B cell (primary cell): ENCODE measurements around the gene AMPH. TPM values are rescaled to one million over a fixed set of nuclear protein-coding genes. Genes with fewer than 3 reads are reported as not detected.

Experiments used
- ATAC-seq: fragments of 200-7000 bp; cut with Tn5 transposase; one replicate; pipeline ENCODE4 v1.10.0; 2021; ENCODE audit warnings: low read depth, mild to moderate bottlenecking, moderate number of reproducible peaks, moderate library complexity
- CTCF ChIA-PET: fragments of 350-600 bp; sonication (Branson Sonifier 250); formaldehyde crosslinking; loops from one replicate; lab custom pipeline; 2021; ENCODE audit warnings: antibody characterized with exemption, inconsistent platforms; lab: Charles Lee
- POLR2A ChIA-PET: fragments of 350-600 bp; sonication (Branson Sonifier 250); formaldehyde crosslinking; loops from one replicate; lab custom pipeline; 2021; ENCODE audit warnings: antibody characterized with exemption; lab: Charles Lee
- DNase-seq: peaks from one replicate; pipeline ENCODE4 v3.0.0; 2013
- H2AFZ ChIP-seq: 2 replicates; pipeline ENCODE4 v1.6.1; 2012; ENCODE audit warnings: mild to moderate bottlenecking, low read depth, low read length; ENCODE audit not compliant: insufficient read depth, poor library complexity, severe bottlenecking
- H3K27ac ChIP-seq, 2 donors: 1 replicate in 1 of 2; 2 replicates in 1 of 2; pipeline ENCODE4 v1.5.1; 2012 to 2013; ENCODE audit warnings: low read length in 2 of 2, mild to moderate bottlenecking in 2 of 2, moderate library complexity in 1 of 2
- H3K27me3 ChIP-seq, 4 experiments: fragments of 200-600 bp in 1 of 4; sonication (generic) in 1 of 4; replicated peaks in 1 of 4; 1 replicate in 2 of 4; 2 replicates in 2 of 4; pipeline versions ENCODE4 v1.6.1 to v1.7.0; 2013 to 2016; ENCODE audit warnings: low read length in 3 of 4, mild to moderate bottlenecking in 2 of 4, mixed read lengths in 1 of 4, moderate library complexity in 1 of 4; ENCODE audit not compliant: insufficient read depth in 4 of 4, control insufficient read depth in 3 of 4; ENCODE audit errors: control extremely low read depth in 1 of 4
- H3K36me3 ChIP-seq, 2 experiments: replicated peaks in 1 of 2; 1 replicate in 1 of 2; 2 replicates in 1 of 2; pipeline versions ENCODE4 v1.6.1 to v1.7.1; 2013; ENCODE audit warnings: low read length in 1 of 2; ENCODE audit not compliant: insufficient read depth in 2 of 2, control insufficient read depth in 1 of 2; ENCODE audit errors: control extremely low read depth in 1 of 2, extremely low read depth in 1 of 2
- H3K4me1 ChIP-seq, 2 donors: fragments of 200-600 bp in 1 of 2; sonication (generic) in 1 of 2; 1 replicate in 1 of 2; 2 replicates in 1 of 2; pipeline versions ENCODE4 v1.5.1 to v1.6.1; 2013 to 2017; ENCODE audit warnings: low read length in 2 of 2; ENCODE audit not compliant: control insufficient read depth in 2 of 2, insufficient read depth in 2 of 2
- H3K4me2 ChIP-seq: replicated peaks from 2 replicates; pipeline ENCODE3; 2012; ENCODE audit warnings: mild to moderate bottlenecking, low read depth, low read length; ENCODE audit not compliant: poor library complexity, severe bottlenecking
- H3K4me3 ChIP-seq, 5 experiments: fragments of 200-600 bp in 1 of 5; sonication (generic) in 1 of 5; 1 replicate in 3 of 5; 2 replicates in 2 of 5; pipeline versions ENCODE4 v1.5.1 to v1.7.0; 2011 to 2016; ENCODE audit warnings: low read length in 4 of 5, mild to moderate bottlenecking in 4 of 5, low read depth in 2 of 5, control low read depth in 1 of 5, moderate library complexity in 1 of 5; ENCODE audit not compliant: insufficient read depth in 1 of 5; ENCODE audit errors: control extremely low read depth in 1 of 5, extremely low read depth in 1 of 5
- H3K79me2 ChIP-seq: fragments of 200-600 bp; sonication (generic); one replicate; pipeline ENCODE4 v1.6.0; 2016; ENCODE audit warnings: low read length; ENCODE audit not compliant: control insufficient read depth, insufficient read depth
- H3K9ac ChIP-seq: fragments of 200-600 bp; sonication (generic); 2 replicates; pipeline ENCODE4 v1.6.1; 2017; ENCODE audit warnings: mild to moderate bottlenecking, low read length, moderate library complexity
- H3K9me3 ChIP-seq, 3 donors: one replicate each; pipeline versions ENCODE4 v1.6.1 to v1.7.1; 2013; ENCODE audit warnings: low read length in 2 of 3; ENCODE audit not compliant: control insufficient read depth in 2 of 3, insufficient read depth in 1 of 3; ENCODE audit errors: control extremely low read depth in 1 of 3
- H4K20me1 ChIP-seq: 2 replicates; pipeline ENCODE4 v1.6.0; 2012; ENCODE audit warnings: mild to moderate bottlenecking, low read length; ENCODE audit not compliant: insufficient read depth, control insufficient read depth, poor library complexity, severe bottlenecking
- H3K27ac Mint-ChIP-seq: one replicate; pipeline ENCODE4 v1.8.0; 2021; ENCODE audit warnings: mixed read lengths
- H3K27me3 Mint-ChIP-seq: one replicate; pipeline ENCODE4 v1.8.0; 2021; ENCODE audit warnings: mixed read lengths
- H3K4me1 Mint-ChIP-seq: one replicate; pipeline ENCODE4 v1.8.0; 2021; ENCODE audit warnings: mixed read lengths
- H3K4me3 Mint-ChIP-seq: one replicate; pipeline ENCODE4 v1.8.0; 2021; ENCODE audit warnings: mixed read lengths
- H3K9me3 Mint-ChIP-seq: one replicate; pipeline ENCODE4 v1.8.0; 2022; ENCODE audit warnings: mixed read lengths; ENCODE audit not compliant: insufficient read depth
- EZH2 ChIP-seq: IDR thresholded peaks from 2 replicates; pipeline ENCODE4 v1.6.1; 2012; ENCODE audit warnings: borderline replicate concordance, low read depth, mild to moderate bottlenecking, moderate library complexity, low read length; ENCODE audit not compliant: insufficient read depth, poor library complexity, severe bottlenecking
- WGBS: methylation state at CpG from one replicate; pipeline ENCODE4 v1.1.5; 2013; ENCODE audit warnings: missing lambda C conversion rate; ENCODE audit not compliant: insufficient coverage; 5-methylcytosine and 5-hydroxymethylcytosine counted together
- intact Hi-C: fragments of 100-400 bp; cut with micrococcal nuclease; formaldehyde crosslinking; loops from one replicate; pipeline ENCODE4 v1.10.0; 2022
- polyA plus RNA-seq: library from polyadenylated mRNA; depleted of rRNA; stranded (reverse); fragments of >200 nt; gene quantifications from 2 replicates; pipeline ENCODE4 v1.2.3, GENCODE V29; 2012
- total RNA-seq, 2 donors: library from RNA; stranded (reverse); fragments of 120-200 nt in 1 of 2; gene quantifications; 1 replicate in 1 of 2; 2 replicates in 1 of 2; pipeline versions ENCODE4 v1.2.3 to v1.2.4, GENCODE V29; 2013 to 2022
- TF ChIP-seq, protein P1 (sequence below): fragments of 200-600 bp; IDR thresholded peaks from one replicate; pipeline ENCODE4 v1.8.0; 2022; ENCODE audit warnings: antibody characterized with exemption, mild to moderate bottlenecking

Gene AMPH
- total and polyA plus RNA-seq, 2 donors (not counting 1 experiment from before 2014, with no cell fraction given), result not detected

DNA sequence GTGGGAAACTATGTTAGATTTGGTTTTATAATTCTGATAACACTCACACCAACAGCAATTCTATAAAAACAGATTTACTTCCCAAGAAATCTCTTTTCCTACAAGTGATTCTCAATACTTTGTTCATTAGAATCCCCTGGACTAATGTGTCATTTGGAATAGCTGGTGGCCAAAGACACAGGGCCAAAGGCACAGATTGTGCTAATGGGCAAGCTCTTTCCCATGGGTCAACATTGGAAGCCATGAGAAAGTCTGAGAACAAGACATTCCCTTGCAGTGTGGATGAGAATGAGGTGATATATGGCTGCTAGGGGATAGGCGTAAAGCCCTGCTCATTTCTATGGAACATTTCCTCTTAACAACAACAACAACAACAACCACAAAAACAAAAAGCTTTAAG, 153.8 kb downstream of the AMPH start:
- no peak for TF ChIP-seq EZH2
- TF ChIP-seq, protein P1, sequence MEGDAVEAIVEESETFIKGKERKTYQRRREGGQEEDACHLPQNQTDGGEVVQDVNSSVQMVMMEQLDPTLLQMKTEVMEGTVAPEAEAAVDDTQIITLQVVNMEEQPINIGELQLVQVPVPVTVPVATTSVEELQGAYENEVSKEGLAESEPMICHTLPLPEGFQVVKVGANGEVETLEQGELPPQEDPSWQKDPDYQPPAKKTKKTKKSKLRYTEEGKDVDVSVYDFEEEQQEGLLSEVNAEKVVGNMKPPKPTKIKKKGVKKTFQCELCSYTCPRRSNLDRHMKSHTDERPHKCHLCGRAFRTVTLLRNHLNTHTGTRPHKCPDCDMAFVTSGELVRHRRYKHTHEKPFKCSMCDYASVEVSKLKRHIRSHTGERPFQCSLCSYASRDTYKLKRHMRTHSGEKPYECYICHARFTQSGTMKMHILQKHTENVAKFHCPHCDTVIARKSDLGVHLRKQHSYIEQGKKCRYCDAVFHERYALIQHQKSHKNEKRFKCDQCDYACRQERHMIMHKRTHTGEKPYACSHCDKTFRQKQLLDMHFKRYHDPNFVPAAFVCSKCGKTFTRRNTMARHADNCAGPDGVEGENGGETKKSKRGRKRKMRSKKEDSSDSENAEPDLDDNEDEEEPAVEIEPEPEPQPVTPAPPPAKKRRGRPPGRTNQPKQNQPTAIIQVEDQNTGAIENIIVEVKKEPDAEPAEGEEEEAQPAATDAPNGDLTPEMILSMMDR, result no peak
- Histone ChIP-seq H3K4me3 (no peak overlapping the region), H2AFZ (no peak overlapping the region), H3K79me2 (no peaks in the 10 kb centered on the region), H3K9me3 (peaks cover 0 to 5% (median 0%) of the 10 kb centered on the region in 3 donors), H3K4me2 (no peak overlapping the region), H3K9ac (no peak overlapping the region), H3K36me3 (no peaks in the 10 kb centered on the region), H3K4me1 (no peaks in the 10 kb centered on the region), H3K27ac (no peak overlapping the region), H3K27me3 (no peaks in the 10 kb centered on the region), H4K20me1 (no peaks in the 10 kb centered on the region)
- DNase-seq, result no peak
- no peak for ATAC-seq
- ChIA-PET POLR2A (no interaction called here), CTCF (no interaction called here)
- Mint-ChIP-seq H3K4me1 (no peaks in the 10 kb centered on the region), H3K4me3 (no peak overlapping the region), H3K27me3 (peaks cover 18% of the 10 kb centered on the region), H3K27ac (no peak overlapping the region), H3K9me3 (no peaks in the 10 kb centered on the region)
- intact Hi-C loops, result no loop called here
- no CpG with 5 or more reads among the region's 1 CpG for WGBS

DNA sequence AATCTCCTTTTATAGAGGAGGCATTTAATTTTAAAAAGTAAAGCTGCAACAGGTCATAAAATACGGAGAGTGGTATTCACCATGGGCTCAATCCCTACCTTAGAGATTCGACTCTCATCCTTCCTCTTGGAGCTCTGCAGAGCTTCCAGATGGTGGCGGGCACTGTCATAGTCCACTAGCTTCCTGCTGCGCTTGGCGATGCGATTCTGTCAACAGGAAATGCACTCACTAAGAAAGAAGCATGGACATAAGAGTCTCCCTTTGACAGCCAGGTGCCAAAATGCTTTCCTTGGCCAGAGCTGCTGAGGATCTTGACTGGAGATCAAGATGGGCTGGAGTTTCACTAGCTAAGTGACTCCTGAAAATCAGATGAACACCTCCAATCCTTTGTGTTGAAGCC, 154.4 kb downstream of the AMPH start:
- POLR2A ChIA-PET, result no interaction called here
- 65% methylated on average over 2 of the region's 6 CpGs for WGBS
- no peaks in the 10 kb centered on the region for H3K4me1 Mint-ChIP-seq

More for the DNA sequence above, 154.4 kb downstream of the AMPH start:
- H3K27ac ChIP-seq, result no peak overlapping the region
- no peaks in the 10 kb centered on the region for H3K9me3 Mint-ChIP-seq
- no peak overlapping the region for H3K9ac ChIP-seq
- H3K79me2 ChIP-seq, result no peaks in the 10 kb centered on the region
- H3K4me3 ChIP-seq, result no peak overlapping the region
- H3K27ac Mint-ChIP-seq, result no peak overlapping the region
- H3K27me3 ChIP-seq, result no peaks in the 10 kb centered on the region
- H3K9me3 ChIP-seq, result peaks cover 0 to 5% (median 0%) of the 10 kb centered on the region in 3 donors
- no peak overlapping the region for H3K4me2 ChIP-seq
- no peak overlapping the region for H2AFZ ChIP-seq
- no peak overlapping the region for H3K4me3 Mint-ChIP-seq
- no peaks in the 10 kb centered on the region for H4K20me1 ChIP-seq
- TF ChIP-seq, protein P1, result no peak
- TF ChIP-seq EZH2, result no peak
- intact Hi-C loops, result no loop called here
- peaks cover 15% of the 10 kb centered on the region for H3K27me3 Mint-ChIP-seq
- H3K36me3 ChIP-seq, result no peaks in the 10 kb centered on the region
- CTCF ChIA-PET, result no interaction called here
- DNase-seq (no peak), ATAC-seq (no peak)
- H3K4me1 ChIP-seq, result no peaks in the 10 kb centered on the region
